GDM1 (cell line): ENCODE measurements around the gene HDAC5.
A peak's percentile ranks its signal among the peaks of the same experiment; 100 is the strongest.

Experiments used
- DNase-seq: peaks from one replicate; lab custom pipeline; 2025; lab: John Stamatoyannopoulos, UW

Gene HDAC5

DNA sequence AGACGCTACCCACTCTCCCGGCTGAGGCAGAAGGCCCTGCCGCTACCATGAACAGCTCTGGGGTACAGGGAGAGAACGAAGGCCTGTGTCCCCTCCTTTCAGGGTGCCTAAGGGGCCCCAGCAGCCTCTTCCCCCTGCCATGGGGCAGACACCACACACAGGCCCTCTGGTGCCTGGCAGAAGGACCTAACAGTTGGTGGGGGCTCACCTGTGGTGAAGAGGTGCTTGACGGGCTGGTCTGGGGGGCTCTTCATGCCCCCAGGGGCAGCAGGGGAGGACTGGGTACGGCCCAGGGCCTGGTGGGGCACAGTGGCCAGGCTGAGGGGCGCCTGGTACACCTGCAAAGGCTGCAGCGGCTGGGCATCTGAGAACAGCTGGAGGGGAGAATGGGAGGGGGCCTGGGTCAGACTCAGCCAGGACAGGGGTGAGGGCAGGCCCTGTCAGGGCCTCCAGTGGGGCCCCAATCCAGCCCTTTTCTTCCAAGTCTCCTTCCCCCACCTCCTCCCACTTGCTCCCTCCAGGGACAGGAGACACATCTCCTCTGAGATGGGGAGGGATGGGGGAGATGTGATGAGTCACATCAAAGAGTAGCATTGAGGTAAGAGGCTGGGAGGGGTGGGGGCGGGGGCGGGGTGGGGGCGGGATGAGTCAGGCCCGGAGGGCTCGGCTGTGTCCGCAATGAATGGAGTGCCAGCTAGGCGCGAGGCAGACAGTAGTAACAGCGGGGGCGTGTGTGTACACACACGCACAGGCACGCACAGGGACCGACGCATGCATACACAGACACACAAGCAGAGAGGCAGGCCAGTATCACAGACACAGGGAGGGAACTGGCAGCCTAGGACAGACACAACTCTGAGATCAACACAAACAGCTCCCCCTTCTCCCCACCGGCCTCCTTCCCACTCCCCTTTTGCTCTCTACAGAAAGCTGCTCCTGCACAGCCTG, 36.8 kb downstream of the HDAC5 start:
- no peak for DNase-seq

DNA sequence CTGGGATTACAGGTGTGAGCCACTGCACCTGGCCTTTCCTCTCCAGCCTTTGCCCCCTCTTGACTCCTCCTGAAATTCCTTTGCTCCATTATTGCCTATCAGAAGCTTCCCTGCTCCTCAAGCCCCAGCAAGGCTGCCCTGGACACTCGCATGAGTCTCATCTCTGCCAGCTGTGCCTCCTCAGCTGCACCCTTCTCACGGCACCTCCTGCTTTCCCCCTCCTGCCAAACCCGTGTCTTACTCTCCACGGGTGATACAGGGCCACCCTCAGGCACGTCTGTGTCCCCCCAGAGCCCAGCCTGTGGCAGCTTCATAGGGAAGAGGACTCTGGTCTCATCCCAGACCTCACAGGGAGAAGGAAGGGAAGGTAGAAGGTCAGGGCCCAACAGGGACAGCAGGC, 37.5 kb downstream of the HDAC5 start:
- DNase-seq, result no peak

DNA sequence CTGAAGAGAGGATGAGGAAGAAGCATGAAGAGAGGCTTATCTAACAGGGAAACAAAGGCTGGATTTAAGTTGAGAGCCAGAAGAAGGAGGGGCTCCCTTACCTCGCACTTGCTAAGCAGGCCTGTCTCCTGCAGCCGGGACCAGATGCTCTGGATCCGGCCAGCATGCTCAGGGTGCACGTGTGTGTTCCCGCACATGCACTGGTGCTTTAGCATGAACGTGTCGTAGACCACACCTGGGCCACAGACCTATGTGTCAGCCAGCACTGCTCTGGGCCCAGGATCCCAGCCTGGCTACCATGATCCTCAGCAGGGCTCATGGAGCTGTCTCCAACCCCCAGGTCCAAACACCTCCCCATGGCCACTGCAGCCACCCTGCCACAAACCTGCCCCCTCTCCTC, 38.5 kb downstream of the HDAC5 start:
- no peak for DNase-seq

- no peak for DNase-seq
These were observed 39.3 kb downstream of the HDAC5 start for GRCh38 chr17:44084131-44084538.

DNA sequence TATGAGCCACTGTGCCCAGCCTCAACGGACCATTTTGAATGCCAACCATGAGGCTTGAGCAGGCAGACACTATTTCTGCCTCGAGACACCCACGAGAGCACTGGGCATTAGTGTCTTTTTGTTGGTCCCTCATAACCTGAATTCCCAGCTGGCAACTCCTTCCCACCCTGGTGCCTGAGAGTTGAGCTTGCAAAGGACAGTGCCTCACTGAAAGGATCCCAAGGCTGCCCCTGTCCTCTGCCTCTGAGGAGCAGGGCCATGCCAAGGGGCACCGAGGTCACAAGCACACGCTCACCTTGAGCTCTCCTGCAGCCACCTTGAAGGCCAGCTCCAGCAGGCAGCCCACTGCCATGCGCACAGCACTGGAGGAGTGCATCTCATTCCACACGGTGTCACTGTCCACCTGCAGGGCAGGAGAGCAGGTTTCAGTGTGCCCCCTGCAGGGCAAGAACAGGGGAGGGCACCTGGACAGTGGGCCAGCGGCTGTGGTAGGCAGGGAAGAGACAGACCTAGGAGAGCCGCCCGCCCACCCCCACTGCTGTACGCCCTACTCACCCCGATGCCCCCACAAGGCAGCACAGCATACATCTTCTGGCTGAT, 40.1 kb downstream of the HDAC5 start:
- DNase-seq, result no peak

- no peak for DNase-seq
These were observed 41.0 kb downstream of the HDAC5 start for GRCh38 chr17:44082256-44082927.

- DNase-seq, result no peak
These were observed 41.8 kb downstream of the HDAC5 start for GRCh38 chr17:44081681-44082080.

- DNase-seq, result no peak
These were observed 43.3 kb downstream of the HDAC5 start for GRCh38 chr17:44079877-44080821.

DNA sequence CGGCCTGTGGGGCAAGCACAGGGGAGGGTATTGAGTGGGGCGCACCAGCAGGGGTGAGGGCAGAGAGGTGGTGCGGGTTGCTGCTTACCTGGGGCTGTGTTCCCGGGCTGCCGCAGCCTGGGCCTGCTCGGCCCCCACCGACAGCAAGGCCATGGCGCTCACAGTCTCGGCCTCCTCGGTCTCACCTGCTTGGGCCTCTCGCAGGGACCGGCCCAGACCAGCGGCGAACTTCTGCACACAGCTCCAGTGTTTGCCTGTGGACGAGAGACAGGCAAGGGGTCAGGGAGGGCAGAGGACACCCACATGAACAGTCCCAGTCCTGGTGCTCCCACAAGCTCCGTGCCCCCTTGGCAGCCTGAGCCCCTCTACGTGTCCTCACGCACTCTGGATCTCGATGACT, 45.0 kb downstream of the HDAC5 start:
- DNase-seq, result no peak

DNA sequence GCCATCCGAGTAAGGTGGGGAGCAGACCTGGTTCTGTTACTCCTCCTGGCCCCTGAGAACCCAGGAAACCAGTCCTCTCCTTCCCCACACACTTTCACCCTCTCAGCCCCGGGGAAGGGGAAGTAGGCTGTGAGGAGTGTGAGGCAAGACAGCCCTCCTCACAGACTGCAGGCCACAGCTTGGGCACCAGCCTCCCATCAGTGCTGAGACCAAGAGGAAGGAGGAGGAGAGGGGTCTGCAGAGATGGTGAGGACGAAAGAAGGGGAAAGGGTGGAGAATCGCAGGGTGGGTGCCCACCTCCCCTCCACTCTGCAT, 45.9 kb downstream of the HDAC5 start:
- DNase-seq, result no peak

GRCh38 chr17:44076716-44077594, 46.5 kb downstream of the HDAC5 start:
- DNase-seq, result no peak

GRCh38 chr17:44075598-44076293, 47.7 kb downstream of the HDAC5 start:
- no peak for DNase-seq

GRCh38 chr17:44074911-44075285, 48.5 kb downstream of the HDAC5 start:
- DNase-seq, result no peak

GRCh38 chr17:44074231-44074910, 49.1 kb downstream of the HDAC5 start:
- no peak for DNase-seq

- no peak for DNase-seq
These were observed 51.7 kb downstream of the HDAC5 start for GRCh38 chr17:44071772-44072171.

DNA sequence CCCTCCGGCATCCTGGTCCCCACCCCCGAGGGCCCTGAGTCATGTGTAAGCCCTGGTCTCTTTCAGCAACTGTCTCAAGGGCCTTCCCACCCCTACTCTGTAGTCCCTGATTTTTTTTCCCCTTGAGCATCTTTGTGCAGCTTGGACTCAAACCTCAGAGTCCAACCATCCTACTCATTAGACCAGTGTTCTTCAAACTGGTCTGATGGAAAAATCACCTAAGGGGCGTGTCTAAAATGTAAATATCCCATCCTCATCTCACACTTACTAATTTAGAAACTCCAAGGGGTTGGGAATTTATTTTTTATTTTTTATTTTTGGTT, 52.3 kb downstream of the HDAC5 start:
- DNase-seq, result no peak

DNA sequence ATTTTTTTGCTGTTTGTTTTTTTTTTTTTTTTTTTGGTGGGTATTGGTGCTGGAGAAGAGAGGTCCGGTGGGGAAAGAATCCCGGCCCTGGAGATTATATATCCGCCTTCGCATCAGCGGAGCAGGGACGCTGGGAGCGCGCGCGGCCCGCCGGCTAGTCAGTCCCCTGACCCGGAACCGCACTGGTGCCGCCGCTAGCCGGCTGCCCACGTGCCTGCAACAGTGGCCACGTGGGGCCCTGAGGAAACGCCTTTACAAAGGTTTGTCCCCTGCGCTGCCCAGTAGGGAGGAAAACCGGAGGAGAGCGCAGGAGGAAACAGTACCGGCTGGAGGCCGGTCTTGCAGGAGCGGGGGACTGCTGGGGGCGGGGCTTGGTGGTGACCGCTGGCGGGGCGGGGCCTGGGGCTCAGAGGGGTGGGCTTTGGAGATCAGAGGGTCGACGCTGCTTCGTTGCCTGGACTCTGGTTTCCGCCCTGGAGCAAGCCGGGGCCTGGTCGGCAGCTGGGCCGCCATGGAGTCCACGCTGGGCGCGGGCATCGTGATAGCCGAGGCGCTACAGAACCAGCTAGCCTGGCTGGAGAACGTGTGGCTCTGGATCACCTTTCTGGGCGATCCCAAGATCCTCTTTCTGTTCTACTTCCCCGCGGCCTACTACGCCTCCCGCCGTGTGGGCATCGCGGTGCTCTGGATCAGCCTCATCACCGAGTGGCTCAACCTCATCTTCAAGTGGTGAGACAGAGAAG, 52.8 kb downstream of the HDAC5 start, which contains the start of gene G6PC3:
Gene G6PC3, plus strand, starts transcription at position 281 of the 743 bp plus-strand sequence. Its CDS starts 231 bp downstream, at position 512.
- DNase-seq, result peak; percentile 94

GRCh38 chr17:44069974-44070454, 53.4 kb downstream of the HDAC5 start:
- no peak for DNase-seq

GRCh38 chr17:44067545-44067940, 55.9 kb downstream of the HDAC5 start:
- DNase-seq, result no peak
